PC-3 (cell line): Measurements from ENCODE around the gene AP5Z1. TPM values are rescaled to one million over a fixed set of nuclear protein-coding genes. Genes with fewer than 3 reads are reported as not detected.

Experiments
- ATAC-seq: fragments of 200-7000 bp; cut with Tn5 transposase; 2 replicates; pipeline ENCODE4 v1.9.1; 2020; ENCODE audit warnings: mild to moderate bottlenecking, moderate library complexity
- BruUV-seq: library from RNA; stranded (reverse); fragments of 400-500 nt; replicated peaks from 2 replicates; lab custom pipeline; 2021; lab: Mats Ljungman, UMichigan
- CTCF ChIA-PET: fragments of 300-600 bp; sonication (Branson Sonifier 250); formaldehyde crosslinking; loops from one replicate; lab custom pipeline; 2022; ENCODE audit warnings: antibody characterized with exemption; lab: Charles Lee
- POLR2A ChIA-PET: fragments of 300-600 bp; sonication (Branson Sonifier 250); formaldehyde crosslinking; loops from one replicate; lab custom pipeline; 2022; ENCODE audit warnings: antibody characterized with exemption; ENCODE audit not compliant: unreplicated experiment; lab: Charles Lee
- DNase-seq: peaks from one replicate; pipeline ENCODE4 v3.0.0-alpha.2; 2015
- H2AFZ ChIP-seq: fragments of 300-600 bp; sonication (generic); 2 replicates; pipeline ENCODE4 v1.6.0; 2016; ENCODE audit warnings: antibody characterized with exemption, low read length
- H3F3A ChIP-seq: fragments of 300-600 bp; sonication (generic); one replicate; pipeline ENCODE4 v1.6.0; 2017; ENCODE audit warnings: antibody characterized with exemption, low read length, control low read depth, mild to moderate bottlenecking; ENCODE audit not compliant: unreplicated experiment
- H3K27ac ChIP-seq: fragments of 300-600 bp; sonication (generic); 2 replicates; pipeline ENCODE4 v1.5.1; 2016; ENCODE audit warnings: mild to moderate bottlenecking, low read length
- H3K27me3 ChIP-seq: fragments of 300-600 bp; sonication (generic); 2 replicates; pipeline ENCODE4 v1.6.1; 2016; ENCODE audit warnings: low read length, mixed read lengths
- H3K36me3 ChIP-seq: fragments of 300-600 bp; sonication (generic); 2 replicates; pipeline ENCODE4 v1.6.1; 2016; ENCODE audit warnings: low read depth, mixed run types, low read length, mixed read lengths
- H3K4me1 ChIP-seq: fragments of 300-600 bp; sonication (generic); 2 replicates; pipeline ENCODE4 v1.5.1; 2016; ENCODE audit warnings: low read length; ENCODE audit not compliant: insufficient read depth
- H3K4me2 ChIP-seq: fragments of 300-600 bp; sonication (generic); 2 replicates; pipeline ENCODE4 v1.6.0; 2016; ENCODE audit warnings: low read length
- H3K4me3 ChIP-seq: fragments of 300-600 bp; sonication (generic); 2 replicates; pipeline ENCODE4 v1.5.1; 2016; ENCODE audit warnings: mild to moderate bottlenecking, low read length, mixed read lengths
- H3K79me2 ChIP-seq: fragments of 300-600 bp; sonication (generic); 2 replicates; pipeline ENCODE4 v1.6.1; 2017; ENCODE audit warnings: low read length, mixed read lengths
- H3K9ac ChIP-seq: fragments of 300-600 bp; sonication (generic); 2 replicates; pipeline ENCODE4 v1.6.0; 2016; ENCODE audit warnings: mild to moderate bottlenecking, low read length
- H3K9me2 ChIP-seq: fragments of 300-600 bp; sonication (generic); replicated peaks from 2 replicates; pipeline ENCODE4 v1.6.1; 2016; ENCODE audit warnings: mixed run types, low read length, mixed read lengths
- H3K9me3 ChIP-seq: fragments of 300-600 bp; sonication (generic); 2 replicates; pipeline ENCODE4 v1.6.1; 2016; ENCODE audit warnings: low read length, mixed read lengths
- H4K20me1 ChIP-seq: fragments of 300-600 bp; sonication (generic); 2 replicates; pipeline ENCODE4 v1.6.1; 2016; ENCODE audit warnings: low read length, mixed read lengths
- CTCF ChIP-seq: fragments of 300-600 bp; sonication (generic); conservative IDR thresholded peaks from 2 replicates; pipeline ENCODE4 v1.5.1; 2017; ENCODE audit warnings: antibody characterized with exemption, low read depth, mild to moderate bottlenecking, low read length
- EZH2 ChIP-seq: fragments of 300-600 bp; sonication (generic); IDR thresholded peaks from one replicate; pipeline ENCODE4 v1.6.1; 2017; ENCODE audit warnings: antibody characterized with exemption, mild to moderate bottlenecking, low read length; ENCODE audit not compliant: unreplicated experiment
- EZH2phosphoT487 ChIP-seq: fragments of 300-600 bp; sonication (generic); IDR thresholded peaks from 2 replicates; pipeline ENCODE4 v1.6.1; 2018; ENCODE audit warnings: mild to moderate bottlenecking, antibody characterized with exemption, low read length, borderline replicate concordance
- intact Hi-C: fragments of 100-400 bp; cut with micrococcal nuclease; formaldehyde crosslinking; loops from 2 replicates; pipeline ENCODE4 v1.9.0; 2023
- total RNA-seq: library from RNA; depleted of rRNA; stranded (reverse); fragments of >200 nt; gene quantifications from 2 replicates; pipeline ENCODE4 v1.2.3, GENCODE V29; 2014

Gene AP5Z1
- total RNA-seq, 1 experiment from 2014 or later = 36.6 TPM

- ChIA-PET CTCF (interaction anchor here (0.8 kb wide), 1 partner anchor 17 kb away, joined by 4 read pairs; no protein-coding TSS in a partner anchor), POLR2A (no interaction called here)
- no peaks in the 10 kb centered on the region for H4K20me1 ChIP-seq
- DNase-seq (no peak), ATAC-seq (no peak)
- H3K79me2 ChIP-seq = no peaks in the 10 kb centered on the region
- BruUV-seq = no TSS peak
- H3K9me3 ChIP-seq = no peaks in the 10 kb centered on the region
- peak; percentile 36; the same call in 1 of the 2 replicates for TF ChIP-seq CTCF
- no peak for TF ChIP-seq EZH2phosphoT487
- no peaks in the 10 kb centered on the region for H3K36me3 ChIP-seq
- no peak overlapping the region for H3K27ac ChIP-seq
- H3K9me2 ChIP-seq = no peaks in the 10 kb centered on the region
- H3K4me2 ChIP-seq = no peak overlapping the region
- H3K4me1 ChIP-seq = no peaks in the 10 kb centered on the region
- intact Hi-C loops = no loop called here
- no peaks in the 10 kb centered on the region for H3K27me3 ChIP-seq
- no peak overlapping the region for H2AFZ ChIP-seq
- no peaks in the 10 kb centered on the region for H3F3A ChIP-seq
- no peak overlapping the region for H3K9ac ChIP-seq
- H3K4me3 ChIP-seq = no peak overlapping the region
These were observed 40.4 kb downstream of the AP5Z1 start for GRCh38 chr7:4815609-4816418.

GRCh38 chr7:4816419-4817080 lies 41.1 kb downstream of the AP5Z1 start:
- Histone ChIP-seq H4K20me1 (no peaks in the 10 kb centered on the region), H3K4me3 (no peak overlapping the region), H3K36me3 (no peaks in the 10 kb centered on the region), H3F3A (no peaks in the 10 kb centered on the region), H3K27ac (no peak overlapping the region), H3K27me3 (no peaks in the 10 kb centered on the region), H3K9ac (no peak overlapping the region), H3K79me2 (no peaks in the 10 kb centered on the region), H3K4me1 (no peaks in the 10 kb centered on the region), H3K9me2 (no peaks in the 10 kb centered on the region), H3K4me2 (no peak overlapping the region), H3K9me3 (no peaks in the 10 kb centered on the region), H2AFZ (no peak overlapping the region)
- ChIA-PET CTCF (no interaction called here), POLR2A (no interaction called here)
- BruUV-seq = no TSS peak
- intact Hi-C loops = no loop called here
- ATAC-seq = no peak
- TF ChIP-seq CTCF (no peak), EZH2phosphoT487 (no peak), EZH2 (no peak)
- DNase-seq = no peak
